Lower leg skin (tissue), 4 donors: ENCODE data around the gene HECA. TPM values are rescaled to one million over a fixed set of nuclear protein-coding genes. Genes with fewer than 3 reads are reported as not detected.

ENCODE experiments used
- DNase-seq, 2 donors: peaks; one replicate each; pipeline ENCODE4 v3.0.0-alpha.2; 2019; ENCODE audit warnings: low spot score in 2 of 2
- H3K4me3 ChIP-seq: fragments of 200-600 bp; sonication (generic); 2 replicates; pipeline ENCODE4 v1.5.1; 2017; ENCODE audit warnings: mild to moderate bottlenecking, low read depth; ENCODE audit not compliant: poor library complexity, severe bottlenecking
- CTCF ChIP-seq, 3 donors: fragments of 450-650 bp; IDR thresholded peaks; one replicate each; pipeline ENCODE4 v1.5.1; 2016; ENCODE audit warnings: antibody characterized with exemption in 3 of 3, mild to moderate bottlenecking in 3 of 3, moderate library complexity in 2 of 3
- POLR2A ChIP-seq, 2 donors: fragments of 450-650 bp; IDR thresholded peaks; one replicate each; pipeline ENCODE4 v1.6.1; 2016 to 2017; ENCODE audit warnings: antibody characterized with exemption in 2 of 2, mild to moderate bottlenecking in 1 of 2, moderate library complexity in 1 of 2
- WGBS, 2 donors: methylation state at CpG; one replicate each; pipeline ENCODE4 v1.1.5; 2018; 5-methylcytosine and 5-hydroxymethylcytosine counted together
- intact Hi-C: fragments of 100-400 bp; cut with DNase I; formaldehyde crosslinking; loops from one replicate; pipeline ENCODE4 v1.15.0; 2023; ENCODE audit warnings: low total_unique reads
- total RNA-seq, 4 donors: library from RNA; depleted of rRNA; stranded (reverse); fragments of >200 nt; gene quantifications; one replicate each; pipeline ENCODE4 v1.1.0, GENCODE V29; 2016

The HECA gene
- total RNA-seq, 4 donors from 2014 or later = 80.3 to 99.5 (median 86.5) TPM

- WGBS, 2 donors = 67 to 71% methylated on average over 7 of the region's 7 CpGs
- DNase-seq = no peak
- no peak overlapping the region for H3K4me3 ChIP-seq
- TF ChIP-seq CTCF (IDR thresholded peaks at IDR 0.05) (no peak), POLR2A (IDR thresholded peaks at IDR 0.05) (no peak)
- intact Hi-C loops = no loop called here
Measured at GRCh38 chr6:139148557-139149235, 13.8 kb downstream of the HECA start.

- DNase-seq = no peak
- no peak overlapping the region for H3K4me3 ChIP-seq
- intact Hi-C loops = no loop called here
- WGBS, 2 donors = 25 to 48% methylated on average over 5 of the region's 5 CpGs
- TF ChIP-seq POLR2A (IDR thresholded peaks at IDR 0.05) (no peak), CTCF (IDR thresholded peaks at IDR 0.05) (no peak)
Measured at GRCh38 chr6:139149383-139149782, 14.5 kb downstream of the HECA start.

GRCh38 chr6:139150920-139151319 lies 16.0 kb downstream of the HECA start:
- WGBS, 2 donors = 46 to 78% methylated on average over 3 of the region's 3 CpGs
- DNase-seq = no peak
- TF ChIP-seq CTCF (IDR thresholded peaks at IDR 0.05) = no peak
- no peak for TF ChIP-seq POLR2A (IDR thresholded peaks at IDR 0.05)
- H3K4me3 ChIP-seq = no peak overlapping the region
- intact Hi-C loops = no loop called here

- WGBS, 2 donors = 56 to 64% methylated on average over 6 of the region's 6 CpGs
- DNase-seq = no peak
- no peak for TF ChIP-seq POLR2A (IDR thresholded peaks at IDR 0.05)
- TF ChIP-seq CTCF (IDR thresholded peaks at IDR 0.05) = no peak
- intact Hi-C loops = no loop called here
- H3K4me3 ChIP-seq = no peak overlapping the region
Measured at GRCh38 chr6:139151425-139152087, 16.7 kb downstream of the HECA start.

GRCh38 chr6:139152088-139152891 lies 17.4 kb downstream of the HECA start:
- DNase-seq = no peak
- TF ChIP-seq POLR2A (IDR thresholded peaks at IDR 0.05) (no peak), CTCF (IDR thresholded peaks at IDR 0.05) (no peak)
- intact Hi-C loops = no loop called here
- no peak overlapping the region for H3K4me3 ChIP-seq
- 63 to 75% methylated on average over 5 of the region's 5 CpGs for WGBS, 2 donors
